SK-MEL-5 (cell line): ENCODE measurements around the gene KCNH1. TPM values are rescaled to one million over a fixed set of nuclear protein-coding genes. Genes with fewer than 3 reads are reported as not detected.

Source experiments
- DNase-seq: peaks from one replicate; pipeline ENCODE4 v3.0.0-alpha.2; 2016; ENCODE audit warnings: low read depth, low spot score
- in situ Hi-C: cut with HindIII; loops from 2 replicates; pipeline ENCODE4 v1.10.0; 2016; ENCODE audit warnings: low sequenced_read_pairs, high pct_unique_total_duplicates, low pct_unique_long_range_greater_than_20kb
- total RNA-seq: library from RNA; depleted of rRNA; stranded (reverse); fragments of >200 nt; shearing (Covaris generic); gene quantifications from 2 replicates; pipeline ENCODE4 v1.2.3, GENCODE V29; 2014; rRNA removed

KCNH1 gene
- total RNA-seq, 1 experiment from 2014 or later, result 8.0 TPM

- DNase-seq, result no peak
- in situ Hi-C loops, result no loop called here
These were observed 500.3 kb downstream of the KCNH1 start for GRCh38 chr1:210633636-210634035.

- in situ Hi-C loops, result no loop called here
- DNase-seq, result no peak
These were observed 500.8 kb downstream of the KCNH1 start for GRCh38 chr1:210633140-210633539.

GRCh38 chr1:210631399-210631798 lies 502.5 kb downstream of the KCNH1 start:
- in situ Hi-C loops, result no loop called here
- DNase-seq, result peak; percentile 23

- no peak for DNase-seq
- in situ Hi-C loops, result no loop called here
These were observed 504.7 kb downstream of the KCNH1 start for GRCh38 chr1:210629276-210629675.

- no peak for DNase-seq
These were observed 506.2 kb downstream of the KCNH1 start for GRCh38 chr1:210627755-210628154.

More at GRCh38 chr1:210627755-210628154, 506.2 kb downstream of the KCNH1 start:
- in situ Hi-C loops, result no loop called here

Other genes starting within 250 kb of the KCNH1 start
- 8.7 and 9.2 TPM in 2 replicates for gene RCOR3, start 125.2 kb upstream of the KCNH1 start, total RNA-seq
- 12.9 and 14.3 TPM in 2 replicates for gene TRAF5, start 192.7 kb upstream of the KCNH1 start, total RNA-seq